ENCODE data around the gene TXNRD3. TPM values are rescaled to one million over a fixed set of nuclear protein-coding genes. Genes with fewer than 3 reads are reported as not detected.

TXNRD3 gene
- total RNA-seq (2022; extraction: Qiagen RNA extraction) = 5.9 to 6.9 TPM (median 6.5 TPM) in 5 replicates

GRCh38 chr3:126654571-126655383 is at the start of gene TXNRD3:
TXNRD3 (minus strand) TSS chr3:126655124.

GRCh38 chr3:126703512-126704493 is 48.9 kb upstream of the TXNRD3 start, which contains the start of gene CHCHD6:
CHCHD6 (plus strand) TSS chr3:126704240; CDS start chr3:126704313, 73 bp downstream.

GRCh38 chr3:126558336-126559071 is 96.4 kb downstream of the TXNRD3 start, which contains the start of gene C3orf22:
C3orf22 (minus strand) TSS chr3:126558932; CDS start chr3:126553390, 5,542 bp downstream.

Other genes starting within 250 kb of the TXNRD3 start
- gene ZXDC, start 179.2 kb downstream of the TXNRD3 start, total RNA-seq (2022; extraction: Qiagen RNA extraction) = 6.5 to 8.8 TPM (median 8.3 TPM) in 5 replicates
- not detected in 5 replicates for gene UROC1, start 137.4 kb downstream of the TXNRD3 start, total RNA-seq (2022; extraction: Qiagen RNA extraction)
- gene CHST13, start 131.0 kb downstream of the TXNRD3 start, total RNA-seq (2022; extraction: Qiagen RNA extraction) = 0.50 to 1.4 TPM (median 1.1 TPM) in 5 replicates
- gene C3orf22, start 96.2 kb downstream of the TXNRD3 start, total RNA-seq (2022; extraction: Qiagen RNA extraction) = not detected in 5 replicates
- 17.4 to 20.6 TPM (median 20.3 TPM) in 5 replicates for gene CHCHD6, start 49.1 kb upstream of the TXNRD3 start, total RNA-seq (2022; extraction: Qiagen RNA extraction)